GM20000 (cell line): ENCODE measurements around the gene CPNE4.

Experiments
- DNase-seq: peaks from one replicate; pipeline ENCODE4 v3.0.0; 2012; ENCODE audit warnings: low spot score
- CTCF ChIP-seq: IDR thresholded peaks from 2 replicates; pipeline ENCODE4 v1.5.1; 2012; ENCODE audit warnings: mild to moderate bottlenecking, control low read depth; ENCODE audit errors: extremely low read depth, missing control alignments

CPNE4 gene

GRCh38 chr3:131717493-131717892, 317.3 kb downstream of the CPNE4 start:
- TF ChIP-seq CTCF: no peak
- no peak for DNase-seq

- TF ChIP-seq CTCF: no peak
- DNase-seq: no peak
Observed at GRCh38 chr3:131716943-131717342, 317.9 kb downstream of the CPNE4 start.

- no peak for DNase-seq
- TF ChIP-seq CTCF: no peak
Observed at GRCh38 chr3:131716007-131716406, 318.8 kb downstream of the CPNE4 start.

GRCh38 chr3:131714585-131715220, 320.1 kb downstream of the CPNE4 start:
- no peak for TF ChIP-seq CTCF
- DNase-seq: peak; percentile 52

- no peak for DNase-seq
- TF ChIP-seq CTCF: no peak
Observed at GRCh38 chr3:131713416-131714123, 321.2 kb downstream of the CPNE4 start.

- no peak for DNase-seq
- no peak for TF ChIP-seq CTCF
Observed at GRCh38 chr3:131712662-131713061, 322.2 kb downstream of the CPNE4 start.

GRCh38 chr3:131711114-131711768, 323.6 kb downstream of the CPNE4 start:
- no peak for DNase-seq
- TF ChIP-seq CTCF: no peak
